H1 (cell line): ENCODE data around the gene CXXC4. TPM values are rescaled to one million over a fixed set of nuclear protein-coding genes. Genes with fewer than 3 reads are reported as not detected.

Experiments used
- CTCF ChIA-PET: fragments of 300-600 bp; sonication (Branson Sonifier 250); formaldehyde crosslinking; loops from one replicate; lab custom pipeline; 2021; ENCODE audit not compliant: partially characterized antibody; lab: Charles Lee
- POLR2A ChIA-PET: fragments of 300-600 bp; sonication (Branson Sonifier 250); formaldehyde crosslinking; loops from one replicate; lab custom pipeline; 2021; ENCODE audit warnings: inconsistent platforms; ENCODE audit not compliant: partially characterized antibody; lab: Charles Lee
- DNase-seq, 2 experiments: peaks; one replicate each; pipeline versions ENCODE4 v3.0.0 to v3.0.0-alpha.2; 2010 to 2022; ENCODE audit warnings: low spot score in 2 of 2, low read depth in 1 of 2, mixed read lengths in 1 of 2
- FAIRE-seq: peaks from 2 replicates; lab custom pipeline; 2011; peaks lifted over from hg19 to GRCh38; lab: Jason Lieb, UNC
- H2AFZ ChIP-seq: 2 replicates; pipeline ENCODE4 v1.8.1; 2012; ENCODE audit warnings: low read length, inconsistent platforms
- H2AK5ac ChIP-seq: 2 replicates; pipeline ENCODE4 v1.6.1; 2013; ENCODE audit warnings: low read depth, low read length
- H2BK120ac ChIP-seq: replicated peaks from 2 replicates; pipeline ENCODE3; 2013; ENCODE audit warnings: low read depth, low read length, inconsistent platforms
- H2BK12ac ChIP-seq: 2 replicates; pipeline ENCODE4 v1.6.1; 2013; ENCODE audit warnings: low read depth, low read length
- H2BK15ac ChIP-seq: 2 replicates; pipeline ENCODE4 v1.6.1; 2013; ENCODE audit warnings: low read length
- H2BK20ac ChIP-seq: 2 replicates; pipeline ENCODE4 v1.6.1; 2013; ENCODE audit warnings: low read length
- H2BK5ac ChIP-seq: 2 replicates; pipeline ENCODE4 v1.6.1; 2013; ENCODE audit warnings: low read depth, low read length
- H3K14ac ChIP-seq: 2 replicates; pipeline ENCODE4 v1.6.1; 2013; ENCODE audit warnings: inconsistent platforms; ENCODE audit not compliant: insufficient read length
- H3K18ac ChIP-seq: 2 replicates; pipeline ENCODE4 v1.6.1; 2013; ENCODE audit warnings: low read length; ENCODE audit errors: extremely low read depth
- H3K23ac ChIP-seq: 2 replicates; pipeline ENCODE4 v1.6.1; 2013; ENCODE audit warnings: inconsistent platforms; ENCODE audit not compliant: insufficient read length
- H3K23me2 ChIP-seq: 2 replicates; pipeline ENCODE4 v1.6.1; 2013; ENCODE audit warnings: low read depth, low read length
- H3K27ac ChIP-seq: 2 replicates; pipeline ENCODE4 v1.6.1; 2011; ENCODE audit warnings: low read depth, low read length, inconsistent platforms
- H3K27me3 ChIP-seq, 4 experiments: replicated peaks in 1 of 4; 1 replicate in 1 of 4; 2 replicates in 3 of 4; pipeline versions ENCODE4 v1.6.1 to v1.8.1; 2011 to 2013; ENCODE audit warnings: low read length in 3 of 4, mild to moderate bottlenecking in 3 of 4, inconsistent platforms in 2 of 4, mixed read lengths in 2 of 4, moderate library complexity in 1 of 4; ENCODE audit not compliant: control insufficient read depth in 3 of 4, insufficient read depth in 3 of 4; ENCODE audit errors: extremely low read depth in 1 of 4
- H3K36me3 ChIP-seq, 4 experiments: 2 replicates each; pipeline versions ENCODE4 v1.6.1 to v1.8.1; 2011 to 2013; ENCODE audit warnings: mild to moderate bottlenecking in 4 of 4, low read length in 3 of 4, moderate library complexity in 2 of 4, control low read depth in 1 of 4, inconsistent platforms in 1 of 4; ENCODE audit not compliant: insufficient read depth in 4 of 4, control insufficient read depth in 2 of 4
- H3K4ac ChIP-seq: replicated peaks from 2 replicates; pipeline ENCODE3; 2013; ENCODE audit warnings: low read length, low read depth, mixed read lengths, inconsistent platforms; ENCODE audit not compliant: insufficient read length
- H3K4me1 ChIP-seq, 4 experiments: replicated peaks in 1 of 4; 1 replicate in 1 of 4; 2 replicates in 3 of 4; pipeline versions ENCODE4 v1.6.1 to v1.8.1; 2011 to 2013; ENCODE audit warnings: low read length in 3 of 4, inconsistent platforms in 2 of 4, mixed read lengths in 1 of 4; ENCODE audit not compliant: insufficient read depth in 4 of 4, control insufficient read depth in 3 of 4
- H3K4me2 ChIP-seq, 2 experiments: 2 replicates each; pipeline versions ENCODE4 v1.6.1 to v1.8.1; 2011 to 2013; ENCODE audit warnings: low read depth in 2 of 2, low read length in 2 of 2, control low read depth in 1 of 2, inconsistent platforms in 1 of 2, mild to moderate bottlenecking in 1 of 2; ENCODE audit not compliant: insufficient read depth in 1 of 2
- H3K4me3 ChIP-seq, 4 experiments: fragments of 200-600, 300-600 bp in 1 of 4; sonication (generic), shearing (Covaris generic), sonication (Bioruptor Twin) in 1 of 4; 2 replicates each; pipeline versions ENCODE4 v1.5.1 to v1.8.1; 2011 to 2016; ENCODE audit warnings: low read length in 4 of 4, low read depth in 3 of 4, control low read depth in 2 of 4, inconsistent platforms in 2 of 4, mild to moderate bottlenecking in 2 of 4, mixed read lengths in 1 of 4, moderate library complexity in 1 of 4; ENCODE audit not compliant: insufficient read depth in 2 of 4; ENCODE audit errors: extremely low read depth in 1 of 4
- H3K56ac ChIP-seq: replicated peaks from 2 replicates; pipeline ENCODE3; 2013; ENCODE audit warnings: low read depth, mild to moderate bottlenecking, mixed read lengths, low read length, inconsistent platforms; ENCODE audit not compliant: insufficient read length
- H3K79me1 ChIP-seq: 2 replicates; pipeline ENCODE4 v1.6.1; 2013; ENCODE audit warnings: low read depth, low read length, control low read depth
- H3K79me2 ChIP-seq, 2 experiments: 2 replicates each; pipeline versions ENCODE4 v1.6.1 to v1.8.1; 2012 to 2013; ENCODE audit warnings: low read length in 2 of 2, mild to moderate bottlenecking in 2 of 2, inconsistent platforms in 1 of 2; ENCODE audit not compliant: insufficient read depth in 2 of 2, control insufficient read depth in 1 of 2
- H3K9ac ChIP-seq, 4 experiments: replicated peaks in 1 of 4; 1 replicate in 1 of 4; 2 replicates in 3 of 4; pipeline versions ENCODE4 v1.6.1 to v1.8.1; 2011 to 2013; ENCODE audit warnings: low read depth in 3 of 4, low read length in 3 of 4, control low read depth in 2 of 4, mild to moderate bottlenecking in 2 of 4, moderate library complexity in 2 of 4, inconsistent platforms in 1 of 4; ENCODE audit errors: extremely low read depth in 1 of 4
- H3K9me3 ChIP-seq, 2 experiments: 2 replicates each; pipeline versions ENCODE4 v1.6.1 to v1.8.1; 2012 to 2013; ENCODE audit warnings: mild to moderate bottlenecking in 2 of 2, moderate library complexity in 2 of 2, control low read depth in 1 of 2, inconsistent platforms in 1 of 2, low read depth in 1 of 2, low read length in 1 of 2, mixed read lengths in 1 of 2; ENCODE audit not compliant: insufficient read depth in 2 of 2
- H4K20me1 ChIP-seq, 2 experiments: replicated peaks in 1 of 2; 2 replicates each; pipeline versions ENCODE3 to v1.8.1; 2011 to 2013; ENCODE audit warnings: inconsistent platforms in 2 of 2, low read length in 2 of 2, mild to moderate bottlenecking in 1 of 2; ENCODE audit not compliant: insufficient read depth in 2 of 2, control insufficient read depth in 1 of 2
- H4K5ac ChIP-seq: 2 replicates; pipeline ENCODE4 v1.6.1; 2013; ENCODE audit warnings: low read length, low read depth, mixed read lengths, inconsistent platforms; ENCODE audit not compliant: insufficient read length
- H4K8ac ChIP-seq: 2 replicates; pipeline ENCODE4 v1.8.0; 2013; ENCODE audit warnings: mild to moderate bottlenecking, moderate library complexity, low read length, inconsistent platforms; ENCODE audit not compliant: insufficient read depth; ENCODE audit errors: extremely low read depth
- H4K91ac ChIP-seq: replicated peaks from 2 replicates; pipeline ENCODE3; 2013; ENCODE audit warnings: low read length, mixed read lengths, inconsistent platforms; ENCODE audit not compliant: insufficient read length
- BCL11A ChIP-seq, 2 experiments: IDR thresholded peaks; one replicate each; pipeline ENCODE4 v1.6.1; 2011; ENCODE audit warnings: low read depth in 2 of 2, low read length in 2 of 2, mild to moderate bottlenecking in 2 of 2
- EP300 ChIP-seq, 2 experiments: IDR thresholded peaks; 1 replicate in 1 of 2; 2 replicates in 1 of 2; pipeline ENCODE4 v1.6.1; 2011 to 2012; ENCODE audit warnings: low read depth in 2 of 2, low read length in 2 of 2, mild to moderate bottlenecking in 2 of 2, borderline replicate concordance in 1 of 2, inconsistent platforms in 1 of 2, moderate library complexity in 1 of 2
- EZH2 ChIP-seq: fragments of 200-600 bp; sonication (generic); IDR thresholded peaks from 2 replicates; pipeline ENCODE4 v1.7.1; 2012; ENCODE audit warnings: low read depth, mild to moderate bottlenecking, moderate library complexity, low read length, inconsistent platforms; ENCODE audit not compliant: severe bottlenecking
- KDM1A ChIP-seq: fragments of 200-600, 300-600 bp; sonication (generic); IDR thresholded peaks from 2 replicates; pipeline ENCODE4 v1.7.1; 2016; ENCODE audit warnings: mild to moderate bottlenecking, low read length, borderline replicate concordance
- KDM5A ChIP-seq: fragments of 200-600 bp; IDR thresholded peaks from 2 replicates; pipeline ENCODE4 v1.7.1; 2012; ENCODE audit warnings: mild to moderate bottlenecking, low read length, inconsistent platforms, mixed read lengths
- TCF12 ChIP-seq: IDR thresholded peaks from 2 replicates; pipeline ENCODE4 v1.6.1; 2011; ENCODE audit warnings: low read depth, mild to moderate bottlenecking, low read length
- polyA plus RNA-seq, 7 experiments: library from polyadenylated mRNA; depleted of rRNA in 3 of 7; stranded (reverse) in 5 of 7; unstranded in 2 of 7; fragments of >200 nt in 5 of 7; fragments of 200-250 nt in 2 of 7; gene quantifications; 1 replicate in 5 of 7; 2 replicates in 1 of 7; 4 replicates in 1 of 7; pipeline versions ENCODE4 v1.2.1 to v1.2.3, GENCODE V29; 2011 to 2013; ENCODE audit warnings: missing spikeins in 2 of 7, mixed read lengths in 2 of 7
- total RNA-seq: library from RNA; stranded (reverse); fragmentation: NEBNext Ultra II Directional; extraction: Animal tissue kit (Norgen Biotek cat#: 25700); gene quantifications from 2 replicates; pipeline ENCODE4 v1.2.1, GENCODE V29; 2021

Gene CXXC4
- total and polyA plus RNA-seq, 2 of the 8 experiments (the other 6 are each of a cell fraction or from before 2014, with no cell fraction given): 1.3 to 1.8 TPM

DNA sequence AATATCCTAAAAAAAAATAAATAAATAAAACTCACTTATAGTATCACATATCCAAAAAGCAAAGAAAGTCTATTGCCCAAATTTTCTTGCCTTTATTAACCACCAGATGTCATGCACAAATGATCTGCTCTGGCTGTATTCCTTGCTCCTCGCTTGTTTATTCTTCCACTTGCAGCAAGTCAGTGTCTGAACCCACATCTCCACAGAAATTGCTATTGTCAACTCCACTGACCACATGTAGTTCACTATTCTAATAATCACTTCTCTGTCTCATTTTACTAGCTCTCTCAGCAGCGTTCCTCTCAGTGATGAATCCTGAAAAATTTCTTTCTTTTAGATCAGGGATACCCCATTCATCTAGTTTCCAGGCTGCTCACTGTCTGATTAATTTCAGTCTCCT is 29.3 kb upstream of the CXXC4 start (continued):
- no peak for TF ChIP-seq EZH2
- TF ChIP-seq, all 59 proteins: peak for 0

DNA sequence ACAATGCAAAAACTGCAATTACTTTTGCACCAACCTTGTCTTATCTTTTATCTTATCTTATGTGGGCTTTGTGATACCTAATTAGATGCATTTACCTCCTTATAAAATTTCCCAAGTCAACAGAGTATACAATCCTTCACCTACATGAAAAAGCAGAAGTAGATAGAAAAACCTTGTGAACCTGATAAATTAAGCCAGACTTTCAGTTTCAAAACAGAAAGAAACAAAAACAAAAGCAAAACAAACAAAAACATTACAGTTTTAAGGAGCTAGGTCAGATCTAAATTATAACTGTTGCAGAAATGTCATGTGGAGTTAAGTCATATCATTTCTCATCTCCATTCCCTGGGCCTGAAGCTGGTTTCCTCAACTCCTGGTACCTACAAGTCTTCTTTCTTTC is 24.9 kb upstream of the CXXC4 start:
- DNase-seq (no peak), FAIRE-seq (no peak)
- Histone ChIP-seq H3K4me2 (no peak overlapping the region), H3K56ac (no peak overlapping the region), H3K27me3 (no peaks in the 10 kb centered on the region), H3K79me1 (no peaks in the 10 kb centered on the region), H2BK20ac (no peak overlapping the region), H4K8ac (no peak overlapping the region), H3K27ac (no peak overlapping the region), H3K4ac (no peak overlapping the region), H2BK15ac (no peak overlapping the region), H3K14ac (no peak overlapping the region), H3K79me2 (no peaks in the 10 kb centered on the region), H4K5ac (no peak overlapping the region), H3K23ac (no peak overlapping the region), H3K9me3 (no peaks in the 10 kb centered on the region), H4K20me1 (no peaks in the 10 kb centered on the region), H2AFZ (no peak overlapping the region), H3K4me1 (no peaks in the 10 kb centered on the region), H3K36me3 (no peaks in the 10 kb centered on the region), H3K18ac (no peak overlapping the region), H2AK5ac (no peak overlapping the region), H2BK120ac (no peak overlapping the region), H2BK5ac (no peak overlapping the region), H4K91ac (no peak overlapping the region), H2BK12ac (no peak overlapping the region), H3K23me2 (no peaks in the 10 kb centered on the region), H3K4me3 (no peak overlapping the region), H3K9ac (no peak overlapping the region)
- ChIA-PET POLR2A (no interaction called here), CTCF (no interaction called here)
- TF ChIP-seq BCL11A (IDR thresholded peaks at IDR 0.05; ENCODE audit: low read depth in 2 of 2, low read length in 2 of 2) (no peak), KDM5A (no peak), EP300 (IDR thresholded peaks at IDR 0.05; ENCODE audit: borderline replicate concordance in 1 of 2, low read depth in 2 of 2, low read length in 2 of 2) (no peak), TCF12 (no peak), KDM1A (no peak)
